Renal cortical epithelial cell (primary cell): ENCODE measurements around the gene ITGB2. TPM values are rescaled to one million over a fixed set of nuclear protein-coding genes. Genes with fewer than 3 reads are reported as not detected.

ENCODE experiments used
- DNase-seq: peaks from one replicate; pipeline ENCODE4 v3.0.0-alpha.2; 2011; ENCODE audit warnings: low read depth
- total RNA-seq: library from RNA; depleted of rRNA; stranded (reverse); fragments of >200 nt; gene quantifications from 2 replicates; pipeline ENCODE4 v1.2.3, GENCODE V29; 2014

The ITGB2 gene
- total RNA-seq, 1 donor from 2014 or later = 8.8 TPM

DNA sequence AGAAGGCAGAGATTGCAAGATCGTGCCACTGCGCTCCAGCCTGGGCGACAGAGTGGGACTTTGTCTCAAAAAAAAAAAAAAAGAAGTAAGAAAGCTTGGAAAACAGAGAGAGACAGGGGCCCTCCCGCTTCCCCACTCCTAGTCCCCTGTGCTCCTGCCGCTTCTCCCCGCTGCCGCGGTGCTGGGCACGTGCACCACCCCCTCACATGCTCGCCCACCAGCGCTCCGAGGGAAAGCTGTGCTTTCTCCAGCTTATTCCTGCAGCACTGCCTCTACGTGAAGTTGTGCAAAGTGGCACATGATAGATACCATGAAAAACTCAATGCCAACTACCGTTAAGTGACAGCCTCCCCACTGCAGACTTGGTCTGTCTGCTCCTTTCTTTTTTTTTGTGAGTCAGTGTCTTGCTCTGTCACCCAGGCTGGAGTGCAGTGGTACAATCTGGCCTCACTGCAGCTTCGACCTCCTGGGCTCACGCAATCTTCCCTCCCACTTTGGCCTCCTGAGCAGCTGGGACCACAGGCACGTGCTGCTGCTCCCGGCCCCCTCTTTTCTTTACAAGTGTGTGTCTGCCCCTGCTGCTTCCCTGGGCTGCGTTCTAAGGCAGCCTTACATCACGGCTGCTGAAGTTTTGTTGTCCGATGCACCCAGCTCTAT, 34.6 kb upstream of the ITGB2 start:
- DNase-seq = no peak

- no peak for DNase-seq
Measured at GRCh38 chr21:44954281-44954771, 33.6 kb upstream of the ITGB2 start.

GRCh38 chr21:44953628-44954021, 32.9 kb upstream of the ITGB2 start:
- DNase-seq = no peak

DNA sequence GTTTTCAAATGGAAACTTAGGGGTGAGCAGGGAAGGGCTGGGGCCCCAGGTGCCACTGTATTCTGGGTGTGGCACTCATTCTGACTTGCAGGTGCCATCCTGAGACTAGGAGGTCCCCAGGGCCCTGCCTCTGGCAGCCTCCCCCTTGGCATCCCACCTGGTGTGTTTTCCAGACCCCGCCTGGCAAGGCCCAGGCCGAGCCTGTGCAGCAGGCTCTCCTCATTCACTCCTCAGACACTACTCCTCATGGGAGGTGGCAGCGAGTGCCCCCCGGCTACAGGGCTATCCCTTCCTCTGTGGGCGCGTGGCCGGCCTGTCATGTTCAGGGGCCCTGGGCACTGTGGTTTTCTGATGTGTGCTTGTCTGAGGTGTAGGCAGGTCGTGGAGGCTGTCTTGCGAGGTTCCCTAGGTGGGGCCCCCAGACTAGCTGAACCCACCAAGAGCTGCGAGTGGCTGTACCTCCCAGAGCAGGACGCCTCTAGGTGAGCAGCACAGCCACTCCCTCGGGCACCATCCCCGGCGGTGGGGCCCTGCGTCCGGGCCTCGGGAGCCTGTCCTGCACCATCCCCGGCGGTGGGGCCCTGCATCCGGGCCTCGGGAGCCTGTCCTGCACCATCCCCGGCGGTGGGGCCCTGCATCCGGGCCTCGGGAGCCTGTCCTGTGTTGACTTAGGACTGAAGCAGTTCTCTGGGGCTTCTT, 32.4 kb upstream of the ITGB2 start:
- DNase-seq = no peak

DNA sequence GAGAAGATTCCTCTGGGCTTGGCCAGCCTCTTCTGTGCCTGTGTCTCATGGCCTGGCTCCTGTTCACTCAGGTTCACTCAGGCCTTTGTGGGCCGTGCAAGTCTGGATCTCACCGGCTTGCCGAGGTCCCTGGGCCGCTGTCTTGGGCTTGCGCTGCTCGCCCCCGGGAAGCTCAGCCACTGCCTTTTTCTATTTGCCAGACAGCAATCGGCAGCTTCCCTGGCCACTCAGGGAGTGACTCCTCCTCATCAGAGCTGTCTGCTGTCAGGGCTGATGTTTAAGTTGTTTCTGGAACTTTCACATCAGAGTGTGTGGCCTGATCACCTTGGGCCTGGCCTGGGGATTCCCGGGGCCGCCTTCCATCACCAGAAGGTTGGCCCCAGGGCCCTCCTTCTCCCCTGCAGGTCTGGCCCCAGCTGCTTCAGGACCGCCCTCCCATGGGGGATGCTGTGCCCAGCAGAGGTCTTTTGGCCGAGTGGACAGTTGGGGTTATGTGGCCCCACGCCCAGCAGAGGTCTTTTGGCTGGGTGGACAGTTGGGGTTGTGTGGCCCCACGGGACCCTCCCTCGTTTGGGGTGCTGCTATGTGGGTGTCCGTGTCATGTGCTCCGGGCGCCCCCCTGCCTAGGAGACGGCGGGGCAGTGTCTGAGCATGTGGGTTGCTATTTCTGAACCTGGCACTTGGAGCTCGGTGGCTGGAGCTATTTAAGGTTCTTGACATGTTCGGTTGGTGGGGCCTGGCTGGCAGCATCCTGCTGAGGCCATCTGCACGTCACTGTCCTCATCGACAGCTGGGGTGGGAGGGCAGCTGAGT, 31.6 kb upstream of the ITGB2 start:
- no peak for DNase-seq

GRCh38 chr21:44951186-44951915, 30.7 kb upstream of the ITGB2 start:
- no peak for DNase-seq

- DNase-seq = no peak
Measured at GRCh38 chr21:44950351-44950750, 29.7 kb upstream of the ITGB2 start.

DNA sequence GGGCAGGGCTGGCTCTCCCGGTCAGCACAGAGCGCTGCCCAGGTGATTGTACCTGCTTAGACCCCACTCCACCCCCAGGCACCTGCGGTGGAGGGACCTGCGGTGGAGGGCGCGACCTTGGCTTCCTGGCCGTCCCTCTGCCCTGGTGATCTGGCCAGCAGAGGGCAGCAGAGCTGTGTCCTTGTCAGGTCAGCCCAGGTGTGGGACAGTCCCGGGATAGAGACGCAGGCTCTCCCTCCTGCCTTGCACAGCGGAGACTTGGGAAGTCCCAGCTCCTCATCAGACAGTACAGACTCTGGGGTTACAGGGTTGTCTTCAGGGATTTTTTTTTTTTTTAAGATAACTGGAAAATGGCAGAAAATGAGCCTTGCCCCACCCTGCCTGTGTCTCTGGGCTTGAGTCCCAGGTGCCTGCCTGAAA, 29.1 kb upstream of the ITGB2 start:
- peak; percentile 44 for DNase-seq

DNA sequence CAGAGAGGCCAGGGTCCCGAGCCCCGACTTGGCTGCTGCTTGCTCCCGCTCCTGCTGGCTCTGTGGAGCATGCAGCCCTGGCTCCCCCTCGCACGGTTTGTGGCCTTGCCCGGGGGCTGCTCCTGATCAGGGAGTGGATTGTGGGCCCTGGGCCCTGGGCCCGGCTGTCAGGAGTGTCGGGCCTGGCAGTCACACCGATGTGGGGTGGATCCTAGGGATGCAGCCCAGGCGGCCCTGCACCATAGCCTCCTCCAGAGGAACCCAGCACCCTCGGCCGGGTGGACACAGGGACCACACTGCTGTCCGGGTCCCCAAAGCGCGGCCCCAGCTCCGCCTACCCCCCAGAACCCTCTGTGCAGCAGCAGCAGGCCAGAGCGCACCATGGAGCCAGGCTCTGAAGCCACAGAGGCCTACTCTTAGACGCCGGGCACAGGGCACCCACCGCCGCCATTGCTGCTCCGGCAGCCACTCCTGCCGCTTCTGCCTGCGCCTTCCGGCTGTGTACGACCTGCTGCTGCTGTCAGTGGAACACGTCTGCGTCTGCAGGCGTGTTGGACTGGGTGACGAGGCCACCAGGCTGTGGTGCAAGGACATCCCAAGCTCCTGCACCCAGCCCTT, 28.6 kb upstream of the ITGB2 start:
- no peak for DNase-seq

- no peak for DNase-seq
Measured at GRCh38 chr21:44948426-44949120, 27.9 kb upstream of the ITGB2 start.

DNA sequence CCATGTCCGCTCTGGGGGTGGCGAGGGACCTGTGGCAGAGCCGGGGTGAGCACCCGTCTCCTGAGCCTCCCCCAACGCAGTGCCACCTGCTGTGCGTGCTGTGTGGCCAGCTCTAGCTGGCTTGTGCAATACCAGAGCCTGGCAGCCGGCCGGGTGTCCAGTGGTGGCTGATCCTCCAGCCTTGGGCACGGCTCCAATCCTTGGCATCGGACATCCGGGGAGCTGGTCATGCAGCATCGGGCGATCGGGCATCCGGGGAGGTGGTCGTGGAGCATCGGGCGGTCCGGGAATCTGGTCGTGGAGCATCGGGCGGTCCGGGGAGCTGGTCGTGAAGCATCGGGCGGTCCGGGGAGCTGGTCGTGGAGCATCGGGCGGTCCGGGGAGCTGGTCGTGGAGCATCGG, 27.2 kb upstream of the ITGB2 start:
- DNase-seq = no peak

DNA sequence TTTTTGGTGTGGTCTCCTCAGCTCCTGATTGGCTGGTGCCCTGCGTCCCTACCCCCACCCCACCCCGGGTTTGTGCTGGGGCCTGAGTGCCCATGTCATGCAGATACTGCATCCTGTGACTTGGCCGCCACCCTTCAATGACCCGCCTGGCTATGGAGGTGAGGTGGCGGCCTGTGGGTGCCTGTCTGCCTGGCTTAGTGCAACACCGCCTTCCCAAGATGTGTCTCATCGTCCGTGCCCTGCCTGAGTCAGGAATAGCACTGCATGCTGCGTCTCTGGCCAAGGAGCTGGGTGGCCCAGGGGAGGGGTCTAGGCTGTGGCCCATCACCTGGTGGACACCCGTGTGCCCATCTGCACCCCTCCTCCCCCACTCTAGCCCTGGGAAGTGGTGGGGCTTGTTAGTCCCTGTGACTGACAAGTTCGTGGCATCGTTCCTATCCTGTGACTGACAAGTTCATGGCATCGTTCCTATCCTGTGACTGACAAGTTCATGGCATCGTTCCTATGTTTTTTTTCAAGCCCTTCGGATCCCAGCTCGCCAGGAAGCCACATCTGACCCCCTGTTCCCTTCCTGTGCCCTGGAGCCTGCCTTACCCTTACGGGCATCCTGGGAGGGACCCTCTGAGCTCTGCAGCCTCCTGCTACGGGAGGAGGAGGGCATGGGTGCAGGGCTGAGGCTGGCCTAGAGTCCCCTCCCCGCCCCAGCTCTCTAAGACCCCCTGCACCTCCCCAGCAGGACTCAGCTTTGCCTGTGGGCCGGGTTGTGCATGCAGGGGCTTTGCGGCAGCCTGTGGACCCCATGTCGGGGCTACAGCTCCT, 26.6 kb upstream of the ITGB2 start:
- DNase-seq = no peak

- DNase-seq = no peak
Measured at GRCh38 chr21:44946254-44947041, 25.7 kb upstream of the ITGB2 start.

- no peak for DNase-seq
Measured at GRCh38 chr21:44944596-44944995, 23.9 kb upstream of the ITGB2 start.

DNA sequence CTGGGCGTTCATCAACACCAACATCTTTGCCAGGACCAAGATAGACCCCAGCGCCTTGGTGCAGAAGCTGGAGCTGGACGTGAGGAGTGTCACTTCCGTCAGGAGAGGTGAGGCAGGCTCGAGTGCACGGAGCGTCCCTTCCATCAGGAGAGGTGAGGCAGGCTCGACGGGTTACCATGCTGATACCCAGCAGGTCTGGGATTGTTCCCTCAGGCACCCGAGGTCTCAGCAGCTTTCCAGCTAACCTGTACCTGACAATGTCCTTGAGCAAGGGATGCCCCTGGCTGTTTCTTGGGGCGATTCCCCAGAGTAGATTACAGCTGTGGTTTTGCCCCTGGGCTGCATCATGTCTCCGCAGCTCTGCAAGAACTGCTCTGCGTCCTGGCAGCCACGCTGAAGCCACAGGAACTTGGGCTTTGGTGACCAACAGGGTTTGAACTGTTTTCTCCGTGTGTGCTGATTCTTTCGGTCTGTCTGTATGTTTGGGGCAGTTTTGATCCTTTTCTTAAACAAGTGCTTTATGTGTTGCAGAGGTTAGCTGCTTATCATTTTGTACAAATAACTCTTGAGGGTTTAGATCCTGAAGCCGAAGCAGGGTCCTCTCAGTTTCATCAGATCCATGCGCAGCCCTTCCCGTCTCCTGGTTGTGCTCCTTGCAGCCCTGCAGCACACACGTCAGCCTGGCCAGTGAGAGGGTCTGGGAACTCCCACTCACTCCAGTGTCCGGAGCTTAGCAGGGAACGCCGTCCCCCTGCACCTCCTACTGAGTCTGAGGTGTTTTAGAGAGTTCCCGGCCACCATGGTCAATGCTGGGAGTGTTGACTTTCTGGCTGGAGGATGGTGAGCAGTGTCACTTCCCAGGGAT, 23.2 kb upstream of the ITGB2 start:
- no peak for DNase-seq

DNA sequence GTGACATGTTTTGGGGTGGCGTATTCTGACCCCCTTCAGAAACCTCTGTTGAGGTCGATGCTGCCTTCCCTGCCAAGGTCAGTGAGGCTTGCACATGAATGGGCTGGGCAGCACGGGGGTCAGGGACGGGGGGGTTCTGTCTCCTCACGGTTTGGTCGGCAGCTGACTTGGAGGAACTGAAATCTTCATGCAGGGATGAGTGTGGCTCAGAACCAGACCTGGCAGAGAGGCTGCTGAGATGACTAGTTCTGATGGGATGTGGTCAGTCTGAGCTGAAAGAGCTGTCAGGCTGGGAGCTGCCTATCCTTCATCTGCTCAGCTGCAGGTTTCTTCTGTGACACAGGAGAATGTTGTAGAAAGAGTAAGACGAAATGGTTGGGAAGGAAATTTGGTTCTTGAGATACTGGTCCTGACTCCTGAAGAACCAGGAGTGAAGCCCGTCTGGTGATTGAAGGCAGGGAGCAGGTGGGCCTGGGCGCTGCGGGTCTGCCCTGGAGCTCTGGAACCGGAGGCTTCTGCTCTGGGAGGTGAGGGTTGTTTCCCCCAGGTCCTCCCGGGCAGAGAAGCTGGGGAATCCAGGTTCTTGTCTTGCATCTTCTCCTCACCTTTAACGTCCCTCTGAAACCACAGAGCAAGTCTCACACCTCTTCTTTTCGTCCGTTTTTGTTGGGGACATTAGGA, 22.4 kb upstream of the ITGB2 start:
- no peak for DNase-seq

DNA sequence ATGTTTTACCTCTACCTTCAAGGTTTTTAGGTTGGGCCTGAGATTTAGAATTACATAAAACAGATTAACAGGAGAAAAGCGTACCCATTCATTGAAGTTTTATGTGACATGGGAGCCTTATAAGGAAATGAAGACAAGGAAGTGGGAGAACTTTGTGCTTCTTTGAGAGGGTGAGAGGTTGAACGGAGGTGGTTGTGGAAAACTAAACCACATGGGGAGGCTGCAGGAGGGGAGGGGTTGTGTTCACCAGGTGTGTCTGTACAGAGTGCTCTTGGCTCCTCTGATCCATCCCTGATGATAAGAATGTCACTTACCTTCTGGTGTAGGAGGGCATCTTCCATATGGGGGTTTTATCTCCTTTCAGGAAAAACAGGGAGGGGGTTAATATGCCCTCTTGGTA, 21.9 kb upstream of the ITGB2 start:
- DNase-seq = no peak

DNA sequence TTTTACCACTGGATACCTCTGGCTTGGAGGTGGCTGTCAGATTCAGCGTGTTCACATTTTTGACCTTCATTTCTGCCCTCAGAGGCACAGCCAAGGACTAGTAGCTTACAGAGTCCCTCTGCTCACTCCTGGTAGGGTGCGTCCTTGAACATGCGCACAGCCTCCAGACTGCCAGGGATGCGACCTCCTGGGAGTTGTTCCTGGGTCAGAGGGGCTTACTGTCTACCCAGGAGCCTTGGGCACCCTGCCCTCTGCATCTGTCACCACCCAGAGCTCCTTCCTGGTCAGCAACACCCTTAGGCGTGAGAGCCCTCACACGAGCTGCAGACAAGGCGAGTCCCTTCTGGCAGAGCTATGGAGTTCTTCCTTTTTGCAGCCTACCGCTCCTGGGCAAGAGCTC, 20.9 kb upstream of the ITGB2 start:
- no peak for DNase-seq
